ENCODE data around the gene PEAR1. TPM values are rescaled to one million over a fixed set of nuclear protein-coding genes. Genes with fewer than 3 reads are reported as not detected.

PEAR1 gene
- total and polyA plus RNA-seq, 2 of the 4 experiments (the other 2 are of a cell fraction), result 2.0 to 44.4 TPM

GRCh38 chr1:156942176-156942575 is 48.7 kb downstream of the PEAR1 start:
- no peak overlapping the region for H3K18ac ChIP-seq (ENCODE audit: low read depth, low read length)
- H3K4me2 ChIP-seq (ENCODE audit: low read depth, low read length), result no peak overlapping the region
- no CpG with 5 or more reads among the region's 3 CpGs for WGBS, 2 experiments (ENCODE audit: extremely low coverage in 2 of 2, insufficient read length in 1 of 2)
- dilution Hi-C loops (cut with HindIII; ENCODE audit: low sequenced_read_pairs, unreplicated experiment) (no loop called here), in situ Hi-C loops (cut with MboI; ENCODE audit: low sequenced_read_pairs) (no loop called here), intact Hi-C loops (cut with micrococcal nuclease) (no loop called here)
- no peaks in the 10 kb centered on the region for H3K9me3 ChIP-seq (ENCODE audit: control insufficient read depth, insufficient read depth, low read length)
- H3K9me1 ChIP-seq (ENCODE audit: insufficient read depth, low read length), result peaks cover 23% of the 10 kb centered on the region
- no peaks in the 10 kb centered on the region for H3K4me1 ChIP-seq (ENCODE audit: control insufficient read depth, insufficient read depth, low read length)
- no peaks in the 10 kb centered on the region; the same call in 1 of the 2 replicates for H4K20me1 ChIP-seq (ENCODE audit: insufficient read depth, low read length)
- CTCF ChIA-PET, result no interaction called here
- DNase-seq (no peak), ATAC-seq (ENCODE audit: low read depth) (no peak)
- H2BK20ac ChIP-seq (ENCODE audit: low read depth, low read length), result no peak overlapping the region
- no peak overlapping the region for H3K9ac ChIP-seq (ENCODE audit: low read depth, low read length)
- no peak overlapping the region for H3K4ac ChIP-seq (ENCODE audit: low read depth, low read length)
- no peak overlapping the region for H2BK15ac ChIP-seq (ENCODE audit: low read depth, low read length)
- H3K56ac ChIP-seq (ENCODE audit: extremely low read depth, insufficient read depth, low read length), result no peak overlapping the region
- no peak overlapping the region for H3K14ac ChIP-seq (replicated peaks; ENCODE audit: low read depth, low read length)
- H3K23ac ChIP-seq (ENCODE audit: low read depth, low read length), result no peak overlapping the region
- H3K36me3 ChIP-seq (ENCODE audit: control insufficient read depth, insufficient read depth, low read length), result peaks cover 88% of the 10 kb centered on the region
- H4K91ac ChIP-seq (ENCODE audit: insufficient read depth, low read depth, low read length), result no peak overlapping the region
- no peak overlapping the region for H2AFZ ChIP-seq (replicated peaks; ENCODE audit: low read length, poor library complexity)
- TF ChIP-seq CEBPB (IDR thresholded peaks at IDR 0.05; ENCODE audit: low read depth, low read length) (no peak), MAFK (IDR thresholded peaks at IDR 0.05; ENCODE audit: low read depth, low read length) (no peak), USF2 (IDR thresholded peaks at IDR 0.05; ENCODE audit: low read depth, low read length) (no peak), CTCF (conservative IDR thresholded peaks at IDR 0.05; ENCODE audit: low read depth, low read length) (no peak), BHLHE40 (IDR thresholded peaks at IDR 0.05; ENCODE audit: low read depth, low read length) (no peak), MXI1 (IDR thresholded peaks at IDR 0.05; ENCODE audit: borderline replicate concordance, low read depth, low read length) (no peak), SMC3 (IDR thresholded peaks at IDR 0.05; ENCODE audit: low read depth, low read length) (no peak), NFE2L2 (IDR thresholded peaks at IDR 0.05; ENCODE audit: low read depth, low read length) (no peak), CHD1 (IDR thresholded peaks at IDR 0.05; ENCODE audit: low read depth, low read length) (no peak), POLR2A (IDR thresholded peaks at IDR 0.05; ENCODE audit: low read depth, low read length) (no peak), RFX5 (IDR thresholded peaks at IDR 0.05; ENCODE audit: low read depth, low read length) (no peak), MAZ (IDR thresholded peaks at IDR 0.05; ENCODE audit: borderline replicate concordance, low read depth, low read length) (no peak), RCOR1 (IDR thresholded peaks at IDR 0.05; ENCODE audit: insufficient replicate concordance, low read length) (no peak), ELK1 (IDR thresholded peaks at IDR 0.05; ENCODE audit: borderline replicate concordance, low read depth, low read length) (no peak), FOS (IDR thresholded peaks at IDR 0.05; ENCODE audit: low read depth, low read length) (no peak), RAD21 (IDR thresholded peaks at IDR 0.05; ENCODE audit: low read length) (no peak)
- H2AK5ac ChIP-seq (ENCODE audit: low read depth, low read length), result no peak overlapping the region
- BruUV-seq (replicated peaks), result no TSS peak
- H3K27ac ChIP-seq (ENCODE audit: insufficient read depth, low read length), result no peak overlapping the region
- H4K8ac ChIP-seq (ENCODE audit: low read depth in 2 of 2, low read length in 2 of 2), result no peak overlapping the region
- H3K4me3 ChIP-seq (ENCODE audit: insufficient read depth, low read depth, low read length), result no peak overlapping the region
- no peak overlapping the region for H2BK120ac ChIP-seq (ENCODE audit: low read depth, low read length)
- no peak overlapping the region for H4K5ac ChIP-seq (ENCODE audit: low read depth, low read length)
- H3K79me1 ChIP-seq (ENCODE audit: low read depth in 1 of 2, low read length in 2 of 2), result no peaks in the 10 kb centered on the region
- H3K27me3 ChIP-seq (ENCODE audit: control insufficient read depth, insufficient read depth, low read length), result no peaks in the 10 kb centered on the region
- H2AK9ac ChIP-seq (replicated peaks; ENCODE audit: low read depth, low read length, poor library complexity), result no peak overlapping the region
- POLR2A ChIA-PET (ENCODE audit: unreplicated experiment), result no interaction called here
- no peak overlapping the region for H2BK5ac ChIP-seq (ENCODE audit: low read depth, low read length, poor library complexity, severe bottlenecking)

Data from IMR-90 (cell line).